Adipose tissue (tissue), 3 donors: ENCODE results near the gene TNS1. TPM values are rescaled to one million over a fixed set of nuclear protein-coding genes. Genes with fewer than 3 reads are reported as not detected.

Experiments
- H3K27ac ChIP-seq: one replicate; pipeline ENCODE4 v1.5.1; 2013; ENCODE audit warnings: low read depth, low read length
- WGBS, 3 donors: extraction: QIAGEN DNeasy Blood & Tissue Kit; methylation state at CpG; one replicate each; pipeline ENCODE4 v1.1.7; 2013; 5-methylcytosine and 5-hydroxymethylcytosine counted together
- polyA plus RNA-seq, 3 donors: library from polyadenylated mRNA; stranded (reverse); fragments of 200-250 nt; gene quantifications; one replicate each; pipeline ENCODE4 v1.2.3, GENCODE V29; 2013
- donor health status: healthy with polysubstance abuse.
- donor health status: Bipolar disorder and iron deficiency.
- donor health status: healthy.

Gene TNS1
- polyA plus RNA-seq, 3 donors, result 39.8 to 245 (median 171) TPM

DNA sequence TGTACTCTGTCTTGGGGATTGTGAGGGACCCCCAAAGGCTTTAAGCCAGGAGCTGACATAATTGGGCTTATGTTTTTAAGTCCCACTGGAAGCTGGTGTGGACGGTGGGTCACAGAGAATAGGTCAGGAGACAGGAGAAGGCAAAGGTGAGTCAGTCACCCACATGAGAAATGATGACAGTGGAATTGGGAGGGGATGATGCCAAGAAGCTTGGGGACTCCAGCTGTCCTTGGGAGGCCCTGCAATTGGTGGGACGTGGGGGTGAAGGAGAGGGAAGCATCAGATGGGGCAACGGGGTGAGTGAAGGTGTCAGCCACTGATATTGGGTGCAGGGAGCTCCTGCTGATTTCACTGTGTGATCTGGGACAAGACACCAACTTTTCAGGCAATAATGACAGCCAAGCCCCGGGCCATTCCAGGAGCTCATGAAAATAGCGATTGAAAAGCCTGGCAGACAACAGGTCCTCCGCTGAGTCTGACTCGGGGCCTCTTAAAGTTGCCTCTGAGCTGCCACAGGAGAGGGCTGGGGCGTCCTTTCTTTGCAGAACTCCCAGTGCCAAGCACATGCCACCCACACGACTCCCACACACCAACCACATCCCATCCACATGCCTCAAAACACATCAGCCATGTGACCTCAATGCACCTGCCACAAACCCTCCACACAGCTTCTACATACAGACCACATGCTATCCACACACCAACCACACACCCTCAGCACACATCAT lies 13.4 kb downstream of the TNS1 start:
- H3K27ac ChIP-seq, result no peak overlapping the region
- WGBS, 3 donors, result 73 to 80% (median 79%) methylated on average over 9 of the region's 9 CpGs

DNA sequence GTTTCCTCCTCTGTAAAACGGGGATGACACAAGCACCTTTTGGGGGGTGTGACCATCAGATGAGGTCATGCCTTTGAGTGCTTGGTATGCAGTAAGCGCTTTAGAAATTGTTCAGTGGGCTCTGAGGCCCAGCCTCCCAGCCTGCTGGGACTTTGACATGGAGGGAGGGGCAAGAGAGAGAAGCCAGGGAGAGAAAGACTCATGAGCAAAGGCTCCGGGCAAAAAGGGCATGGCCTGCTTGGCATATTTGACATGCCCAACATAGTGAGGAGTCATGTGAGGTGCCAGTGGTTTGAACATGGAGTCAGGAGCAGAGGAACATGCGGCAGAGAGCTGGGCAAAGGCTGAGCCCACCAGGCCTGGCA lies 14.0 kb downstream of the TNS1 start:
- H3K27ac ChIP-seq, result no peak overlapping the region
- 43 to 55% (median 49%) methylated on average over 4 of the region's 4 CpGs for WGBS, 3 donors

DNA sequence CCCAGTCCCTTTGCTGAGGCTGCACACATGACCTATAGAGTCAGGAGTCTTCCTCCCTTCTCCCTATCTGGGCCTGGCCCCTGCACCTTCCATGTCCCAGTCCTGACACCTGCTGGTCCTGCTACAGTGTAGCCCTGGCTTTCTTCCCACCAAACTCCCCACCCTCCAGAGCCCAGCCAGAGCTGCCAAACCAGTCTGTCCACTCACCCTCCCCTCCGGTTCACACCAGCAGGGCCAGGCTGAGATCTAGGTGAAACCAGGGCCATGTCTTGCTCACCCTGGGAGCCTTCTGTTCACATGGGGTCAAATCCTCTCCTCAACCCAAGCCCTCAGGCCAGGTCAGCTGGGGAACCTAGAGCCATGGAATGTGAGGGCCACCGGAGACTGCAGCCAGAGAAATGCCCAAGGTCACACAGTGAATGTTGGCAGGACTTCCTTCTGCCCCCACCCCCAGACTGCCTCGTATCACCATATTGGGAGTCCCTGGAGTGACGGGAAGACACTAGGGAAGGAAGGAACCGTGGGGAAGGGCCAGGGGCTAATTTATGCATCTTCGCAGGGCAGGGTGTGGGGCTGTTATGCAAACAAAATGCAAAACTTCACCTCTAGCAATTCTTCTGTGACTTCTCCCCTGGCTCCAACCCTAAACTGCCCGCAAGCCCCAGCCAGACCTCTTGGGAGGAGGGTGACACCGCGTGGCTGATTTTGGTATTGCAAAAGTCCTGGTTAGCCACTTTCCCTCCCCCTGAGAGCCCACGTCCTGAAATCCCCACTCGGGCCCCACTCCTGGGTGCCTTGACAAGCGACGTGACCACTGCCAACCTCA lies 14.6 kb downstream of the TNS1 start:
- H3K27ac ChIP-seq, result no peak overlapping the region
- 9 to 15% (median 11%) methylated on average over 13 of the region's 13 CpGs for WGBS, 3 donors

DNA sequence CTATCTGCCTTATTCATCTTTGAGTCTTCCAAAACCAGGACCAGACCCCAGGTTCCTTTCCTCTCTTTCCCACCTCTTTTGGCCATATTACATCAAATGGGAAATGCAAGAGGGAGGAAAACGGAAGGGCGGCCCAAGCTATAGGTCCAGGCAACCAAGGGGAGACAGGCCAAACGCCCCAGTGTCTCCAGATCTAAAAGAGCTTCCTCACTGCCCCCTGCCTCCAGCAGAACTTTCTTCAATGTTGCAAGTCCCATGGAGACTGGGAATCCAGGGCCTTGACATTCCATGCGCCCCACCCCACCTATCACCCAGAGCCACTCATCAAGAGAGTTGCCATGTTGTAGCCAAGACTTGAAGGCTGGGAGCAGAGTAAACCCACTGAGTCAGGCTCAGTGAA lies 15.4 kb downstream of the TNS1 start:
- no peak overlapping the region for H3K27ac ChIP-seq
- 87 to 98% (median 96%) methylated on average over 4 of the region's 4 CpGs for WGBS, 3 donors

DNA sequence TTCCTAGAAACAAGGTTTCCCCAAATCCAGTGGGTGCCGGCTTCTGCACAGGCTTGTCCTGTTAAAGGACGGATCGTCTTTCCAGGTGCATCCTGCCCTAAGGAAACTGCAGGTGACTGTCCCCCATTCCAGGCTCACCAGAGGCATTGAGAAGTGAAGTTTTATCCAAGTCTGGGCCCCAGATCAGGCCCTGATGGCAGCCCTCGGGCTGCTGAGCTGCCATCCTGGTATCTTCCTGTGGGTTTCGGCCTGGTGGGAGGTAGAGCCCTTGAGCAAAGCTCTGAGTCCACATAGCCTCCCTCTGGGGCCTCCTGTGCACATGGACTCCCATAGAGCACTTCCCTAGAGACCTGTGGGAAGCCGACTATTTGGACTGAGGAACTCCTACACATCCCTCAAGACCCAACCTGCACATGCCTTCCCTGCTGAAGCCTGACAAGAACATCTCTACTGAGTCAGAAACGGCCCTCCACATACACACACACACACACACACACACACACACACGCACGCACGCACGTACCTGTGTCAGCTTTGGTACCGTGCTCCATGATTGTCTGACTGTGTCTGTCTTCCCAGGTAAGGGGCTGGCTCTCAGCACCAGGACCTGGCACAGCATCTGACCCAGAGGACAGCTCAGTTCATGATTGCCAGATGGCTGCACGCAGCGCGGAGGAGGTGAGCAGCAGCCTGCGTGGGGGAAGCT lies 16.4 kb downstream of the TNS1 start:
- H3K27ac ChIP-seq, result no peak overlapping the region
- WGBS, 3 donors, result 84 to 91% (median 91%) methylated on average over 16 of the region's 16 CpGs

DNA sequence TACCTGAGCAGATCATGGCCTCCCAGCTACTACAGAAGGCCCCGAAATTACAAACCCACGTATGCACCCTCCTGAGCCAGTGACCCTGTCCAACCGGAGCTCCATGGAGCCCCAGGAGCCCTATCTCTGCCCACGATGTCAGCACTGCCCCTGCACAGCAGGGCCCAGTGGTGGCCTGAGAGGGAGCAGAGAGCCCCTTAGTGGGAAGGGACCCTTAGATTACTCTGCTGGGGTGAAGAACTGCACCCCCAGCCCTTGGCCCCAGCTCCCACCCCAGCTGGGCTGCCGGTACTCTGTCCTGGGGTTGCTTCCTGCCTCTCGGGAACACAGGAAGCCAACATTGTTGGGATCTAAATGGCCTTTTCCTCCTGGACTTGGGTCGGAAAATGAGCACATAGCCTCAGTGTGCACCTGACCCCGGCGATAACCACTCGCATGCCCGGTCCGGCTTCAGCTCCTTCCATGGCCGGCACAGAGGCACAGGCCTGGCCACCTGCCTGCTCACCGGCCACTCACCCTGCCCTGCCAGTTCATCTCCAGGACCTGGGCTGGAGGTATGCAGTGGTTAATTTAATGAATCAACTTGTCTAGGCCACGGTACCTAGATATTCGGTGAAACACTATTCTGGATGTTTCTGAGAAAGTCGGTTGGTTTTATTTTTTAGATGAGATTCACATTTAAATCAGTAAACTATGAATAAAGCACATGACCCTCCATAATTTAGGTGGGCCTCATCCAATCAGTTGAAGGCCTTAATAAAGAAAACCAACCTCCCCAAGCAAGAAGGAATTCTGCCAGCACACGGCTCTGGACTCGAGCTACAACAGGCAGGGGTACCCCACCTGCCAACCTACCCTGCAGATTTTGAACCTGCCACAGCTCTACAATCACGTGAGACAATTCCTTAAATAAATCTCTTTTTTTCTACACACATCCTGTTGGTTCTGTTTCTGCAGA lies 19.2 kb downstream of the TNS1 start:
- no peak overlapping the region for H3K27ac ChIP-seq
- 76 to 85% (median 79%) methylated on average over 20 of the region's 20 CpGs for WGBS, 3 donors

DNA sequence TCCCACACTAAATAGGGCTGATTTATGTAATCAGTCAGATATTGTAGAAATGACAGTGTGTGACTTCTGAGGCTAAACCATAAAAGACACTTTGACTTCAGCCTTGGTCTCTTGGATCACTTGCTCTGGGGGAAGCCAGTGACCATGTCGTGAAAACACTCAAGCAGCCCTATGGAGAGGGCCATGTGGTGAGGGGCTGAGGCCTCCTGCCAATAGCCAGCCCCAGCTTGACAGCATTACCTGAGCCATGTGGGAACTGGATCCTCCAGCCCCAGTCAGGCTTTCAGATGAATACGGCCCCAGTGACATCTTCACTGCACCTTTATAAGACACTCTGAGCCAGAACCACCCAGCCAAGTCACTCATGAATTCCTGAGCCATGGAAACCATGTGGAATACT lies 20.8 kb downstream of the TNS1 start:
- WGBS, 3 donors, result 88 to 96% (median 94%) methylated on average over 2 of the region's 2 CpGs
- H3K27ac ChIP-seq, result no peak overlapping the region

DNA sequence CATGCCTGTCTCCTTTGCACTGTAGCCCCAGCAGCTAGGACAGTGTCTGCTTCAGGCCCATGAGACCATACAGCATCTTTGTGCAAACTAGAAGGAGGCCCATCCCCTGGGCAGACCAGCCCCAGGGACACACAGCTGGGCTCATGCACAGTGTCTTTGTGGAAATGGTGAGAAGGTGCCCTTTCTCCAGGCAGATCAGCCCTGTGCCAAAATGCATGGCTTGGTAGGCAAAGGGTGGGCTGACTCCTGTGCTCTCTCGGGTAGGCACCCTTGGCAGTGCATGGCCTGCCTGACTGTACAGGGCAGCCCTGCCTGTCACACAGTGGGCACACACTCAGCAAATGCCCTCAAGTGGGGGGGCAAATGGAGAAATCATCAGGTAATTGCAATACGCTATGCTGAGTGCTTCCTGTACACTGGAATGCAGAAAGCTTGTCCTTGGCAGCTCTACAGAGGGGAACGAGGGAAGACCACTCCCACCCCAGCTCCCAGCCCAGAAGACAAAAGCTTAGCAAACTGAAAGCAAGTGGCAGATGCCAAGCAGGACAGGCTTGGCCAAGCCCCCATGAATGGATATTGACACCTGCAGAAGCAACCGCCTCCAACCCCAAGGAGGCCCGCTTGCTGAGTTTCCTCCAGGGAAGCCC lies 21.6 kb downstream of the TNS1 start:
- 54 to 67% (median 62%) methylated on average over 5 of the region's 5 CpGs for WGBS, 3 donors
- H3K27ac ChIP-seq, result no peak overlapping the region

DNA sequence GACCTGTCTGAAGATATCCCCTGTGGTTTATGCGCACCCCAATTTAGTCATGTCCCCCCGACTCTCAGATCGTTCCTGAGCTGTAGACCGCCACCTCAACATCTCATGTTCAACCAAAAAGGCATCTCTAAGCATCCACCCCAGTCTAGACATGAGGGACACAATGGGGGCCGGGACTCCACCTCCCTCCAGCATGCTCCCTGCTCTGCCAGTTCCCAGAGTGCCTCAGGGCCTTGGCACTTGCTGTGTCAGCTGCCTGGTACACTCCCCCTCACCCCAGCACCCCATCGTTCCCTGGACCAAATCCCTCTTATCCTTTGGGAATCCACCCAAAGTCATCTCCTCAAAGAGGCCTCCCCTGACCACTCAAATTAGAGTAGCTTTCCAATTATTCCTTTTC lies 22.2 kb downstream of the TNS1 start:
- H3K27ac ChIP-seq, result no peak overlapping the region
- 78 to 87% (median 86%) methylated on average over 6 of the region's 6 CpGs for WGBS, 3 donors

DNA sequence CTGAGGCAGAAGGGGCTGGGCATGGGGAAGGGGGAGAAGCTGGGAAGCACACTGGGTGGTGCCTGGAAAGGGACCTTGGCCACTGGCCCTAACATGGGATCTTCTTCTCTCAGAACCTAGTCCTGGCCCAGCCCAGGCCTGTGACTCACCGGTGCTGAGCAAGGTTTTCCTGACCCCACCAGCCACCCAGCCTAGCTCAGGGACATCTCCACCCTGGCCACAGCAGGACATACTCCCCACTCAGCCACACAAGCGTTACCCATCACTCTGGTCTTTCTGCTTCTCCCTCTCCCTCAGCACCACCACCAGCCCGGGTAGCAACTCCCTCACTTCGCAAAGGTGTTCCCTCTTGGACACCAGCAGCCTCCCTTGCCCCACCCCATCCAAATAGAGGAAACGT lies 22.8 kb downstream of the TNS1 start:
- H3K27ac ChIP-seq, result no peak overlapping the region
- 58 to 63% (median 63%) methylated on average over 5 of the region's 5 CpGs for WGBS, 3 donors

DNA sequence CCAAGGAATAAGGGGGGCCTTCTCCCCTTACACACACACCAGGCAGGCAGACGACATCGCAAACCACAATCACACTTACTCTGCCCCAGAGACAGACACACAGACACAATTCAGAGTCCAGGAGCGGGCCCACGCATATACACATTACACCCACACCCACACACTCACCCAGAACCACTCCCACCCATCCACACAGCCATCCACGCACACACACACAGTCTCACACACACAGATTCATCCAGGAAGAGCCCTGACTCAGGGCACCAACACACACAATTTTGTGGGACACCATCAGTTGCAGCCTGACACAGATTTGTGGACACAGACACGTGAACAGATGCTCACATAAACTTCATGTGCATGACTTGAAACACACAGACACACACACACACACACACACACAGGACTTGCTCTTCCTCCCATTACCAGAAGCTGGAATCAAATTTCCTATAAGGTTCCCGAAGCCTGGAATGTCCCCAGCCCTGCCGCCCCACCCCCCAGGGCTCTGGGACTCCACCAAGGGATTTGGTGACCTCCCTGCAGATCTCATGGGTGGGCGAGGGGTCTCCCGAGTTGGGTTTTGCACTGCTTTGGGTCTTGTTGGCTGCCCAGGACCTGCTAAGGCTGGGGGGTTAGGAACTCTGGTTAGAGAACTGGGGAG lies 23.5 kb downstream of the TNS1 start:
- H3K27ac ChIP-seq, result no peak overlapping the region
- 36 to 59% (median 55%) methylated on average over 10 of the region's 10 CpGs for WGBS, 3 donors

DNA sequence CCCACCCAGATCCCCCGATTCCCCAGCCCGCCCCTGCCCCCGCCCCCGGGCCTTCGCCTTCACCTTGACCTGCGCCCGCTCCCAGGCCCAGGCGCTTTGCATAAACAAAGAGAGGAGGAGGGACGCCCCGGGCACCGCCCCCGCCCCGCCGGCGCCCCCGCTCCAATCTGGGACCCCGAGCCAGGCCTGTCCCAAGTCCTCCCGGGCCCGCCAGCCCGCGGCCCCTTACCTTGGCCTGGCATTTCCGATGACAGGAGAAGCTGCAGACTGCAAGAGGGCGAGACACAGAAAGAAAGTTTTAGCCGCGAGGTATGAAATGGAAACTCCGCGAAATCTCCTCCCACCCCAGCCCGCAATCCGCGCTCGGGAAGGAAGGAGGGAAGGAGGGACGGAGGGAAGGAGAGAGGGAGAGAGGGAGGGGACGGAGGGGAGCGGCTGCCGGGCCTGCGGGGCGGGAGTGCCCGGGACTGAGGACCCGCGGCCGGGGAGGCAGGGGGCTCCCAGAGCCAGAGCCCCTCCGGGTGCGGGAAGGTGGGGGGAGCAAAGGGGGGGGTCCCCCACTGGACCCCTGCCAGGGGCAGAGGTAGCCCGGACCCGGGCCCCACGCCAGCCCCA lies 24.2 kb downstream of the TNS1 start:
- WGBS, 3 donors, result 26 to 44% (median 40%) methylated on average over 36 to 46 of the region's 46 CpGs
- no peak overlapping the region for H3K27ac ChIP-seq

DNA sequence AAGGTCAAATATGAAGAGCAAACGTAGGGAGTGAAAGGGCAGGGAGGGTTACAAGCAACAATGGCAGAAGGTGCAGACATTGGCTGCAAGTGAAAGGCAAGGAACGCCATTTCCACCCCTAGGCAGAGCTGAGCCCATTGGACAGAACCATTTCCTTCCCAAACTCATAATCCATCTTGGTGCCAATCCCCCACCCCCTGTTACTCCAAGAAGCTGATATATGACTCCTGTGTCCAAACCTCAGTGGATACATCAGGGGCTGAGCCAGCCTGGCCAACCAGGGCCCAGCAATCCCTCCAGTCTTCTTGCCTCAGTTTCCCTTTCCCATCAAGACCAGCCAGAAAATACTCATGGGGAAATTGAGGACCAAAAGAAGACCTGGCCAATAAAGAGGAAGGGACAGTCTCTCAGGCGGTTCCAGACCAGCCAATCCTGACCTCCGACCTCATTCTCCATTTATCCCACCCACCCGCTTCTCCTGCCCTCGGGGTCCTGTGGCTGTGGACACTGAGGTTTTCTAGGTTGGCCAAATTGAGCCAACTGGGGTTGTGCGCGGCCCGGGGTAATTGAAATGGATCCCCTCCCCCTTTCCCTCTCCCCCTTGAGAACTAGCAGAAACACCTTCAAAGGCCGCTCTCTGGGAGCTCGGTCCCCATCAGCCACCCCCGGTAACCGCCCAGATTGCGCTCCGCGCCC lies 24.8 kb downstream of the TNS1 start:
- no peak overlapping the region for H3K27ac ChIP-seq
- 58 to 65% (median 60%) methylated on average over 16 of the region's 16 CpGs for WGBS, 3 donors

DNA sequence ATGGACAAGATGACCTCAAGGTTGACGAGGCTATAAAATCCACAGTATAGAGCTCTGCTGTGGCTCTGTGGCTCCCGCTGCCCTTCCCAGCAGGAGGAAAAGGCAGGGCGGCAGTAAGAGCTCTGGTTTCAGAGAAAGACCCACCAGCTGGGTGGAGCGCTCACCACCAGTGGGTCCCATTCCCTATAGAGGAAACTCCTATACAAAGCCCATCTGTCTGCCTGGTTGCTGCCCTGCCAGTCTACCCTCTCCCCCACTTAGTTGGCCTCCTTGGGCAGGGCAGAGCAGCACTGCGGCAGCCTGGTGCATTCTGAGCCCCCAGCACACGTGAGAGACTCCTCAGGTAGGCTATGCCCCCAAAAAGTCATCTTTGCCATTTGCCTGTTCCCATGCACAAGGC lies 26.5 kb downstream of the TNS1 start:
- no peak overlapping the region for H3K27ac ChIP-seq
- WGBS, 3 donors, result 96 to 98% (median 98%) methylated on average over 6 of the region's 6 CpGs

DNA sequence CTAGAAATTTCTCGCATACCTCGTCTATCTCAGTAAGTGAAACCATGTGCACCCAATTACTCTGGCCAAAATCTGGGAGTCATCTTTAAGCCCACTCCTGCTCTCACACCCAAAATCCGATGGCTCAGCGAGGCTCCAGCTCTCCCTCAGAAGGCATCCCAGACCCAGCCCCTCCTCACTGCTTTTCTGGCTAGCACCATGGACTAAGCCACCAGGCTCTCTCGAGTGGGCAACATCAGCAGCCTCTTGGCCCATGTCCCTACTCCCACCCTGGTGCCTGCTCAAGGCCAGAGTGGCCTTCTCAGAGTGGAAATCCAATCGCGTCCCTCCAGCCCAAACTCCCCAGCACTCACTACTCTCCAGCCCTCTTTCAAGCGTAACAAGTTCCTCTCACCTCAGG lies 27.2 kb downstream of the TNS1 start:
- no peak overlapping the region for H3K27ac ChIP-seq
- 87 to 91% (median 89%) methylated on average over 8 of the region's 8 CpGs for WGBS, 3 donors

DNA sequence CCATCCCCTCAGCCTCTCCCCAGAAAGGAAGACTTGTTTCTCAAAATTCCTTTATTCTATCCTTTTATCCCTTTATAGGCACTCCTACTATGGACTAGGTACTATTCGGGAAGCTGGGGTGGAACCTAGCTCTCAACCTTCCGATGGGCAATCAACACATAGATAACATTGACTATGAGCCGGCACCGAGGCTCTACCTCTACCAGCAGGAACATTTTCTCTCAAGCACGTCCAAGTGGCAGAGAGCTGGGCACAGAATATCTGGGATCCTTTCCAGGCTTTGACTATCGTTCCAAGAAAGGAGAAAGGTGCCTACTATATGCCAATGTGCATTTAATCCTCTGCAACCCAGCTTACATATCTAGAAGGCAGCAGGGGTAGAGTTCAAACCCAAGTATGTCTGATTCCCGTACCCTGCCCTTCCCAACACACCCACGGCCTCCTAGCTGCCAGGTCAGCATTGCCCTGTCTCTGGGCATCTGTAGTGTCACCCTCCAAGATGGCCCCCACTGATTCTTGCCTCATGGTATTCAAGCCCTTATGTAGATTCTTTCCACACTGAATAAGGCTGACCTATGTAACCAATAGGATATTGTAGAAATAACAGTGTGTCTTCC lies 28.3 kb downstream of the TNS1 start:
- 45 to 81% (median 77%) methylated on average over 8 of the region's 8 CpGs for WGBS, 3 donors

More for the DNA sequence above, 28.3 kb downstream of the TNS1 start:
- no peak overlapping the region for H3K27ac ChIP-seq
